Peyer's patch (tissue), 4 donors: Measurements from ENCODE around the gene ZNRF1.

Source experiments
- CTCF ChIP-seq, 6 experiments: fragments of 450-650 bp in 4 of 6; fragments of 200-600 bp in 2 of 6; sonication (generic) in 1 of 6; IDR thresholded peaks; one replicate each; pipeline ENCODE4 v1.5.1; 2017 to 2019; ENCODE audit warnings: antibody characterized with exemption in 6 of 6, mild to moderate bottlenecking in 3 of 6, moderate library complexity in 1 of 6
- POLR2A ChIP-seq, 2 donors: fragments of 450-650 bp; IDR thresholded peaks; one replicate each; pipeline ENCODE4 v1.5.1; 2017; ENCODE audit warnings: antibody characterized with exemption in 2 of 2, mild to moderate bottlenecking in 2 of 2, moderate library complexity in 2 of 2

- TF ChIP-seq CTCF (IDR thresholded peaks at IDR 0.05) = no peak
- no peak for TF ChIP-seq POLR2A (IDR thresholded peaks at IDR 0.05)
These were observed 15.5 kb downstream of the ZNRF1 start for GRCh38 chr16:75014318-75014717.
